Keratinocyte (primary cell): ENCODE results near the gene SNN. TPM values are rescaled to one million over a fixed set of nuclear protein-coding genes. Genes with fewer than 3 reads are reported as not detected.

Source experiments
- DNase-seq: peaks from one replicate; pipeline ENCODE4 v3.0.0-alpha.2; 2011; ENCODE audit warnings: low read depth, missing footprints, low spot score
- FAIRE-seq: peaks from 2 replicates; lab custom pipeline; 2011; peaks lifted over from hg19 to GRCh38; lab: Jason Lieb, UNC
- H2AFZ ChIP-seq: 2 replicates; pipeline ENCODE4 v1.6.0; 2012; ENCODE audit warnings: low read length, control low read depth, inconsistent platforms; ENCODE audit not compliant: control insufficient read depth
- H3K27ac ChIP-seq: 2 replicates; pipeline ENCODE4 v1.5.1; 2011; ENCODE audit warnings: low read length; ENCODE audit not compliant: control insufficient read depth, insufficient read depth
- H3K27me3 ChIP-seq: 3 replicates; pipeline ENCODE4 v1.6.0; 2011; ENCODE audit warnings: low read length; ENCODE audit not compliant: control insufficient read depth, insufficient read depth; ENCODE audit errors: extremely low read depth
- H3K36me3 ChIP-seq, 2 experiments: 2 replicates in 1 of 2; 3 replicates in 1 of 2; pipeline ENCODE4 v1.5.1; 2011; ENCODE audit warnings: low read length in 2 of 2, mild to moderate bottlenecking in 1 of 2; ENCODE audit not compliant: control insufficient read depth in 2 of 2, insufficient read depth in 2 of 2; ENCODE audit errors: extremely low read depth in 1 of 2
- H3K4me1 ChIP-seq: 3 replicates; pipeline ENCODE4 v1.5.1; 2011; ENCODE audit warnings: low read length; ENCODE audit not compliant: control insufficient read depth, insufficient read depth; ENCODE audit errors: extremely low read depth
- H3K4me2 ChIP-seq: 3 replicates; pipeline ENCODE4 v1.6.0; 2011; ENCODE audit warnings: low read depth, low read length; ENCODE audit not compliant: control insufficient read depth, insufficient read depth; ENCODE audit errors: extremely low read depth
- H3K4me3 ChIP-seq, 3 experiments: fragments of 200-600 bp in 1 of 3; sonication (generic) in 1 of 3; 2 replicates in 2 of 3; 3 replicates in 1 of 3; pipeline ENCODE4 v1.5.1; 2011 to 2016; ENCODE audit warnings: low read length in 3 of 3, mild to moderate bottlenecking in 3 of 3, control low read depth in 2 of 3, inconsistent platforms in 1 of 3, low read depth in 1 of 3, mixed read lengths in 1 of 3, mixed run types in 1 of 3, moderate library complexity in 1 of 3; ENCODE audit not compliant: control insufficient read depth in 2 of 3, insufficient read depth in 2 of 3; ENCODE audit errors: extremely low read depth in 1 of 3
- H3K79me2 ChIP-seq: 2 replicates; pipeline ENCODE4 v1.6.0; 2012; ENCODE audit warnings: low read length; ENCODE audit not compliant: control insufficient read depth, insufficient read depth
- H3K9ac ChIP-seq: 3 replicates; pipeline ENCODE4 v1.6.0; 2011; ENCODE audit warnings: low read length; ENCODE audit not compliant: control insufficient read depth, insufficient read depth; ENCODE audit errors: extremely low read depth
- H3K9me1 ChIP-seq: 3 replicates; pipeline ENCODE4 v1.6.0; 2011; ENCODE audit warnings: low read length; ENCODE audit not compliant: control insufficient read depth, insufficient read depth; ENCODE audit errors: extremely low read depth
- H3K9me3 ChIP-seq: 2 replicates; pipeline ENCODE4 v1.5.1; 2012; ENCODE audit warnings: low read depth, low read length; ENCODE audit not compliant: control insufficient read depth
- H4K20me1 ChIP-seq: 3 replicates; pipeline ENCODE4 v1.6.0; 2011; ENCODE audit warnings: low read length; ENCODE audit not compliant: control insufficient read depth, insufficient read depth; ENCODE audit errors: extremely low read depth
- EZH2 ChIP-seq: IDR thresholded peaks from one replicate; pipeline ENCODE4 v1.6.1; 2012; ENCODE audit warnings: inconsistent platforms, mild to moderate bottlenecking, low read length, moderate library complexity
- dilution Hi-C: fragments of 300-500 bp; cut with MboI; formaldehyde crosslinking; loops from one replicate; pipeline ENCODE4 v1.7.0; 2020; ENCODE audit warnings: low sequenced_read_pairs; ENCODE audit not compliant: extremely low pct_ligation_motif_present
- polyA plus RNA-seq, 5 experiments: library from polyadenylated mRNA; depleted of rRNA in 3 of 5; stranded (reverse) in 3 of 5; stranded (forward) in 1 of 5; unstranded in 1 of 5; fragments of >200 nt; gene quantifications; 1 replicate in 1 of 5; 2 replicates in 3 of 5; 3 replicates in 1 of 5; pipeline versions ENCODE4 v1.2.1 to v1.2.3, GENCODE V29; 2011 to 2012; ENCODE audit warnings: missing spikeins in 2 of 5, low read depth in 1 of 5, low replicate concordance in 1 of 5
- TF ChIP-seq, protein P1 (sequence below), 3 experiments: IDR thresholded peaks in 1 of 3; conservative IDR thresholded peaks in 1 of 3; optimal IDR thresholded peaks in 1 of 3; 2 replicates in 2 of 3; 3 replicates in 1 of 3; pipeline versions ENCODE3 to v1.5.1; 2011; ENCODE audit warnings: low read length in 3 of 3, mild to moderate bottlenecking in 3 of 3, moderate library complexity in 2 of 3, control low read depth in 1 of 3, inconsistent platforms in 1 of 3; ENCODE audit not compliant: insufficient read depth in 2 of 3; ENCODE audit errors: extremely low read depth in 1 of 3

The SNN gene
- polyA plus RNA-seq, 1 donor (not counting 4 experiments of a cell fraction or from before 2014, with no cell fraction given), result 15.9 TPM

DNA sequence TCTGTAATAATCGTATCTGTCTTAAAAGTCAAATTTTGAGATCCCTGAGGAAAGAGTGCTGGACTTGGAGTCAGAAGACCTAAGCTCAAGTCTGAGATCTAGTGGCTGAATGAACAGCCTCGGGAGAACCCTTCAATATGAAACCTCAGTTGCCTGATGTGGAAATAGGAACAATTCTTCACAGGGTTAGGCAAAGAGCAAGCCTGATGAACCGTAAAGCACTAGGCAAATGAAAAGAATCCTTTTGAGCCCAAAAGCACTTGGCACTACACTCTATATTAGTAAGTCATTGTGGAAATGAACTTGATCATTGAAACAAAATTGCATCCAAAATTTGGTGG, 54.2 kb downstream of the SNN start:
- peaks cover 18 to 24% of the 10 kb centered on the region in 2 experiments for H3K36me3 ChIP-seq

DNA sequence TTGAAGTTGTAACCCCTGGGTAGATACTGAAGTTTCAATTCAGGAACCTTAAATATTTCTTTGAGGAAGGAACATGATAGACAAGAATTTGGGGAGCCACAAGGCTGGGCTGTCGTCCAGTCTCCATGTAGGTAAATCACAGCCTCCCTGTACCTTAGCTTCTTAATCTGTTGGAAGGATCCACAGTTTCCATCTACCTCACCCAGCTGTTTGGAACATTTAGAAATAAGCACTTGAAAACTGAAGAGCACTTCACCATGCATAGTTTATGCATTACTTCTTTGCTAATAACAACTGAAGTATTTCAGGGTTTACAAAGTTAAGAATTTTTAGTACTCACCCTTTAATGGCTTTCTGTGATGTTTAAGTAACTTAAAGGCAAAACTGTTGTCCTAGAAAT, 57.2 kb downstream of the SNN start:
- Histone ChIP-seq H3K4me2 (no peak overlapping the region), H3K4me1 (no peaks in the 10 kb centered on the region), H3K27me3 (no peaks in the 10 kb centered on the region), H3K9me1 (no peaks in the 10 kb centered on the region), H4K20me1 (no peaks in the 10 kb centered on the region), H2AFZ (no peak overlapping the region), H3K27ac (no peak overlapping the region), H3K9ac (no peak overlapping the region), H3K9me3 (no peaks in the 10 kb centered on the region), H3K36me3 (peaks cover 11 to 26% of the 10 kb centered on the region in 2 experiments), H3K4me3 (no peak overlapping the region), H3K79me2 (no peaks in the 10 kb centered on the region)
- DNase-seq (no peak), FAIRE-seq (no peak)
- no peak for TF ChIP-seq EZH2
- TF ChIP-seq, protein P1, sequence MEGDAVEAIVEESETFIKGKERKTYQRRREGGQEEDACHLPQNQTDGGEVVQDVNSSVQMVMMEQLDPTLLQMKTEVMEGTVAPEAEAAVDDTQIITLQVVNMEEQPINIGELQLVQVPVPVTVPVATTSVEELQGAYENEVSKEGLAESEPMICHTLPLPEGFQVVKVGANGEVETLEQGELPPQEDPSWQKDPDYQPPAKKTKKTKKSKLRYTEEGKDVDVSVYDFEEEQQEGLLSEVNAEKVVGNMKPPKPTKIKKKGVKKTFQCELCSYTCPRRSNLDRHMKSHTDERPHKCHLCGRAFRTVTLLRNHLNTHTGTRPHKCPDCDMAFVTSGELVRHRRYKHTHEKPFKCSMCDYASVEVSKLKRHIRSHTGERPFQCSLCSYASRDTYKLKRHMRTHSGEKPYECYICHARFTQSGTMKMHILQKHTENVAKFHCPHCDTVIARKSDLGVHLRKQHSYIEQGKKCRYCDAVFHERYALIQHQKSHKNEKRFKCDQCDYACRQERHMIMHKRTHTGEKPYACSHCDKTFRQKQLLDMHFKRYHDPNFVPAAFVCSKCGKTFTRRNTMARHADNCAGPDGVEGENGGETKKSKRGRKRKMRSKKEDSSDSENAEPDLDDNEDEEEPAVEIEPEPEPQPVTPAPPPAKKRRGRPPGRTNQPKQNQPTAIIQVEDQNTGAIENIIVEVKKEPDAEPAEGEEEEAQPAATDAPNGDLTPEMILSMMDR (optimal IDR thresholded peaks at IDR 0.05 in 1 of 3, IDR thresholded peaks at IDR 0.05 in 1 of 3, conservative IDR thresholded peaks at IDR 0.05 in 1 of 3; ENCODE audit: extremely low read depth in 1 of 3, insufficient read depth in 2 of 3, low read length in 3 of 3), result no peak
- dilution Hi-C loops, result no loop called here

More for the DNA sequence above, 54.2 kb downstream of the SNN start:
- H3K79me2 ChIP-seq, result no peaks in the 10 kb centered on the region
- dilution Hi-C loops, result no loop called here
- no peaks in the 10 kb centered on the region for H3K9me1 ChIP-seq
- no peak overlapping the region for H3K27ac ChIP-seq
- H3K4me3 ChIP-seq, result no peak overlapping the region
- no peak overlapping the region for H3K4me2 ChIP-seq
- DNase-seq (no peak), FAIRE-seq (no peak)
- no peak for TF ChIP-seq EZH2
- TF ChIP-seq, protein P1 (optimal IDR thresholded peaks at IDR 0.05 in 1 of 3, IDR thresholded peaks at IDR 0.05 in 1 of 3, conservative IDR thresholded peaks at IDR 0.05 in 1 of 3; ENCODE audit: extremely low read depth in 1 of 3, insufficient read depth in 2 of 3, low read length in 3 of 3), result no peak
- no peaks in the 10 kb centered on the region for H3K27me3 ChIP-seq
- H3K9me3 ChIP-seq, result no peaks in the 10 kb centered on the region
- no peak overlapping the region for H2AFZ ChIP-seq
- no peak overlapping the region for H3K9ac ChIP-seq
- no peaks in the 10 kb centered on the region for H4K20me1 ChIP-seq
- no peaks in the 10 kb centered on the region for H3K4me1 ChIP-seq
